Liver (tissue), 9 donors: ENCODE data around the gene PSPN. TPM values are rescaled to one million over a fixed set of nuclear protein-coding genes. Genes with fewer than 3 reads are reported as not detected.

Source experiments
- DNase-seq: peaks from one replicate; pipeline ENCODE4 v3.0.0-alpha.2; 2017; ENCODE audit warnings: low spot score
- H3K27ac ChIP-seq, 2 donors: one replicate each; pipeline ENCODE4 v1.7.0; 2013; ENCODE audit warnings: inconsistent platforms in 2 of 2, low read length in 2 of 2, control low read depth in 1 of 2, low read depth in 1 of 2, mild to moderate bottlenecking in 1 of 2
- H3K27me3 ChIP-seq, 4 donors: one replicate each; pipeline versions ENCODE4 v1.6.1 to v1.7.0; 2013; ENCODE audit warnings: low read length in 3 of 4, inconsistent platforms in 1 of 4, mild to moderate bottlenecking in 1 of 4, moderate library complexity in 1 of 4; ENCODE audit not compliant: control insufficient read depth in 4 of 4, insufficient read depth in 4 of 4
- H3K36me3 ChIP-seq, 4 donors: one replicate each; pipeline versions ENCODE4 v1.6.1 to v1.7.0; 2013; ENCODE audit warnings: low read length in 3 of 4, mild to moderate bottlenecking in 3 of 4, low read depth in 1 of 4, moderate library complexity in 1 of 4; ENCODE audit not compliant: control insufficient read depth in 4 of 4, insufficient read depth in 3 of 4
- H3K4me1 ChIP-seq, 4 donors: one replicate each; pipeline versions ENCODE4 v1.6.1 to v1.7.0; 2013; ENCODE audit warnings: low read length in 3 of 4, mild to moderate bottlenecking in 3 of 4, moderate library complexity in 1 of 4; ENCODE audit not compliant: control insufficient read depth in 4 of 4, insufficient read depth in 4 of 4
- H3K4me3 ChIP-seq, 3 donors: one replicate each; pipeline versions ENCODE4 v1.6.1 to v1.7.0; 2013; ENCODE audit warnings: low read length in 3 of 3, control low read depth in 1 of 3, low read depth in 1 of 3, mild to moderate bottlenecking in 1 of 3
- H3K9ac ChIP-seq, 2 donors: one replicate each; pipeline ENCODE4 v1.7.0; 2013; ENCODE audit warnings: low read length in 2 of 2, mild to moderate bottlenecking in 2 of 2, moderate library complexity in 2 of 2, control low read depth in 1 of 2, low read depth in 1 of 2
- H3K9me3 ChIP-seq, 4 donors: one replicate each; pipeline versions ENCODE4 v1.6.1 to v1.7.0; 2013; ENCODE audit warnings: low read length in 3 of 4; ENCODE audit not compliant: control insufficient read depth in 4 of 4
- EGR1 ChIP-seq, 2 donors: IDR thresholded peaks; 2 replicates each; pipeline ENCODE4 v1.6.1; 2016 to 2018; ENCODE audit warnings: antibody characterized with exemption in 2 of 2, low read depth in 2 of 2
- FOXA1 ChIP-seq: IDR thresholded peaks from 2 replicates; pipeline ENCODE4 v1.6.1; 2016; ENCODE audit warnings: antibody characterized with exemption
- FOXA2 ChIP-seq: IDR thresholded peaks from 2 replicates; pipeline ENCODE4 v1.6.1; 2016; ENCODE audit warnings: antibody characterized with exemption
- GABPA ChIP-seq, 2 donors: IDR thresholded peaks in 1 of 2; conservative IDR thresholded peaks in 1 of 2; 2 replicates each; pipeline ENCODE4 v1.6.1; 2016; ENCODE audit warnings: antibody characterized with exemption in 2 of 2, mild to moderate bottlenecking in 1 of 2, moderate library complexity in 1 of 2
- HNF4A ChIP-seq, 2 donors: conservative IDR thresholded peaks; 2 replicates each; pipeline ENCODE4 v1.6.1; 2016; ENCODE audit warnings: antibody characterized with exemption in 2 of 2, mild to moderate bottlenecking in 2 of 2
- HNF4G ChIP-seq: IDR thresholded peaks from 2 replicates; pipeline ENCODE4 v1.6.1; 2016; ENCODE audit warnings: antibody characterized with exemption
- JUND ChIP-seq, 2 donors: IDR thresholded peaks; 2 replicates each; pipeline ENCODE4 v1.6.1; 2016; ENCODE audit warnings: antibody characterized with exemption in 2 of 2
- NR2F2 ChIP-seq: IDR thresholded peaks from 2 replicates; pipeline ENCODE4 v1.6.1; 2016; ENCODE audit warnings: antibody characterized with exemption
- RAD21 ChIP-seq, 2 donors: IDR thresholded peaks; 2 replicates each; pipeline ENCODE4 v1.6.1; 2016; ENCODE audit warnings: antibody characterized with exemption in 2 of 2, mild to moderate bottlenecking in 2 of 2
- RXRA ChIP-seq, 2 donors: IDR thresholded peaks; 2 replicates each; pipeline ENCODE4 v1.6.1; 2017 to 2018; ENCODE audit warnings: antibody characterized with exemption in 2 of 2, mild to moderate bottlenecking in 1 of 2
- SP1 ChIP-seq: IDR thresholded peaks from 2 replicates; pipeline ENCODE4 v1.6.1; 2018; ENCODE audit warnings: antibody characterized with exemption, mild to moderate bottlenecking
- TAF1 ChIP-seq: conservative IDR thresholded peaks from 2 replicates; pipeline ENCODE4 v1.6.1; 2016; ENCODE audit warnings: antibody characterized with exemption, mild to moderate bottlenecking
- YY1 ChIP-seq: IDR thresholded peaks from 2 replicates; pipeline ENCODE4 v1.6.1; 2016; ENCODE audit warnings: antibody characterized with exemption, mild to moderate bottlenecking
- WGBS: extraction: QIAGEN DNeasy Blood & Tissue Kit; methylation state at CpG from one replicate; pipeline ENCODE4 v1.1.7; 2013; 5-methylcytosine and 5-hydroxymethylcytosine counted together
- polyA plus RNA-seq, 2 donors: library from polyadenylated mRNA; stranded (reverse) in 1 of 2; unstranded in 1 of 2; fragments of 200-250 nt in 1 of 2; fragments of >200 nt in 1 of 2; fragmentation: Nextera tagmentation in 1 of 2; extraction: Ambion mirVana in 1 of 2; gene quantifications; one replicate each; pipeline versions ENCODE4 v1.2.1 to v1.2.3, GENCODE V29; 2013 to 2015
- total RNA-seq, 2 donors: library from RNA; depleted of rRNA; stranded (reverse); fragments of >200 nt; gene quantifications; one replicate each; pipeline ENCODE4 v1.2.3, GENCODE V29; 2014
- TF ChIP-seq, protein P1 (sequence below): IDR thresholded peaks from 2 replicates; pipeline ENCODE4 v1.6.1; 2016; ENCODE audit warnings: antibody characterized with exemption
- TF ChIP-seq, protein P2 (sequence below): IDR thresholded peaks from 2 replicates; pipeline ENCODE4 v1.6.1; 2016; ENCODE audit warnings: antibody characterized with exemption, mild to moderate bottlenecking
- TF ChIP-seq, protein P3 (sequence below): IDR thresholded peaks from 2 replicates; pipeline ENCODE4 v1.6.1; 2016; ENCODE audit warnings: antibody characterized with exemption
- TF ChIP-seq, protein P4 (sequence below): fragments of 150-350 bp; IDR thresholded peaks from 2 replicates; pipeline ENCODE4 v1.5.1; 2017; ENCODE audit warnings: improper control_type of control experiment, low read depth, low read length; ENCODE audit not compliant: missing input control
- TF ChIP-seq, protein P5 (sequence below): IDR thresholded peaks from 2 replicates; pipeline ENCODE4 v1.6.1; 2016; ENCODE audit warnings: antibody characterized with exemption
- donor health status: healthy.
- donor health status: healthy.
- donor health status: healthy.
- donor health status: healthy.
- donor health status: healthy.

The PSPN gene
- total and polyA plus RNA-seq, 4 donors = 0.51 to 0.75 (median 0.62) TPM

DNA sequence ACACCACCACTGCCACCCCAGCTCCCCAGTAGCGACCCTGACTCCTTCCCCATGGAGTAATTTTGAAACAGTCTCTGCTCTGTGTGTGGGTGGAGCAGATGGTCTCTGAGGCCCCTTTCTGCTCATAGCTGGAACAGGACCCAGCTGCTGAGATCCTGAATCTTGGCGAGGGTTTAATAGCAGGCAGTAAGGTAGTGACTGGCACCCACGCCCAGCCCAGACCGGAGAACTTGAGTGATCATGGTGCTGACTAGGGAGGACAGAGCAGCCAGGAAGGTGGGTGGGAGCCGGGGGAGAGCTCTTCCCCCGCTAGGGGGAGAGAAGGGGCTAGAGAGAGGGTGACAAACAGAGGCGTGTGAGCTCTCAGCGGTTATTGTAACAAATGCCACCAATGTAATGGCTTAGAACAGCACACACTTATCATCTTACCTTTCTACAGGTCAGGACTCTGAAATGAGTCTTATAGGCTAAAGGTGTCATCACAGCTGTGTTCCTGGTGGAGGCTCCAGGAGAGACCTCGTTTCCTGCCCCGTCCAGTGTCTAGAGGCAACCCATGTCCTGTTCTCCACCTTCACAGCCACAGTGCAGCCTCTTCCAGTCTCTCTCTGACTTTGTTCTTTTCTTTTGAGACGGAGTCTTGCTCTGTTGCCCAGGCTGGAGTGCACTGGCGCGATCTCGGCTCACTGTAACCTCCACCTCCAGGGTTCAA lies 35.1 kb downstream of the PSPN start (continued):
- TF ChIP-seq, protein P1, sequence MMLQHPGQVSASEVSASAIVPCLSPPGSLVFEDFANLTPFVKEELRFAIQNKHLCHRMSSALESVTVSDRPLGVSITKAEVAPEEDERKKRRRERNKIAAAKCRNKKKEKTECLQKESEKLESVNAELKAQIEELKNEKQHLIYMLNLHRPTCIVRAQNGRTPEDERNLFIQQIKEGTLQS = no peak
- TF ChIP-seq RAD21 (IDR thresholded peaks at IDR 0.05) (no peak), HNF4G (no peak), HNF4A (conservative IDR thresholded peaks at IDR 0.05) (no peak)

DNA sequence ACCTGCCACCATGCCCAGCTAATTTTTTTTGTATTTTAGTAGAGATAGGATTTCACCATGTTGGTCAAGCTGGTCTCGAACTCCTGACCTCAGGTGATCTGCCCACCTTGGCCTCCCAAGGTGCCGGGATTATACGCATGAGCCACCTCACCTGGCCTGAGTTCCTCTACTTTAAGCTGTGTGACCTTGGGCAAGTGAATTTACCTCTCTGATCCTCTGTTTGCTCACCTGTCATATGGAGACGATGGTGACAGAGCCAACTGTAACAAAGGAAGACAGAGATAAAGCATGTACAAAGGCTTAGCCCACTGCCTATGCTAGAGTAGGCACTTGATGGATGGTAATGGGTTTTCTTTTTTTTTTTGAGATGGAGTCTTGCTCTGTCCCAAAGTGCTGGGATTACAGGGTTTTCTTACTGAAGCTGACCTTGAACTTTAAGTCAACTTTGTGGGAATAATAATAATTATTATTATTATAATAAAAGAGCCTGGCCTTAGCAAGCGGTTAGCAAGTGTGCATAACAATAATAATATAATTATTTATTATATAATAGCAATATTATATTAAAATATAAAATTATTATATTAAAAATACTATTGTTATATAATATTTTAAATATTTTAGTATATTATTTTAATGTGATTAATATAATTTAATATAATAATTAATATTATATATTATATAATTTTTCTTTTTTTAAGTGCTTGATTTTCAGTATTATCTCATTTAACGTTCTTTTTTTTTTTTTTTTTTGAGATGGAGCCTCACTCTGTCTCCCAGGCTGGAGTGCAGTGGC lies 41.0 kb downstream of the PSPN start:
- DNase-seq = no peak
- Histone ChIP-seq H3K27me3 (no peaks in the 10 kb centered on the region), H3K4me3 (no peak overlapping the region), H3K27ac (no peak overlapping the region), H3K9ac (no peak overlapping the region), H3K9me3 (no peaks in the 10 kb centered on the region), H3K4me1 (no peaks in the 10 kb centered on the region), H3K36me3 (no peaks in the 10 kb centered on the region)
- TF ChIP-seq, protein P2, sequence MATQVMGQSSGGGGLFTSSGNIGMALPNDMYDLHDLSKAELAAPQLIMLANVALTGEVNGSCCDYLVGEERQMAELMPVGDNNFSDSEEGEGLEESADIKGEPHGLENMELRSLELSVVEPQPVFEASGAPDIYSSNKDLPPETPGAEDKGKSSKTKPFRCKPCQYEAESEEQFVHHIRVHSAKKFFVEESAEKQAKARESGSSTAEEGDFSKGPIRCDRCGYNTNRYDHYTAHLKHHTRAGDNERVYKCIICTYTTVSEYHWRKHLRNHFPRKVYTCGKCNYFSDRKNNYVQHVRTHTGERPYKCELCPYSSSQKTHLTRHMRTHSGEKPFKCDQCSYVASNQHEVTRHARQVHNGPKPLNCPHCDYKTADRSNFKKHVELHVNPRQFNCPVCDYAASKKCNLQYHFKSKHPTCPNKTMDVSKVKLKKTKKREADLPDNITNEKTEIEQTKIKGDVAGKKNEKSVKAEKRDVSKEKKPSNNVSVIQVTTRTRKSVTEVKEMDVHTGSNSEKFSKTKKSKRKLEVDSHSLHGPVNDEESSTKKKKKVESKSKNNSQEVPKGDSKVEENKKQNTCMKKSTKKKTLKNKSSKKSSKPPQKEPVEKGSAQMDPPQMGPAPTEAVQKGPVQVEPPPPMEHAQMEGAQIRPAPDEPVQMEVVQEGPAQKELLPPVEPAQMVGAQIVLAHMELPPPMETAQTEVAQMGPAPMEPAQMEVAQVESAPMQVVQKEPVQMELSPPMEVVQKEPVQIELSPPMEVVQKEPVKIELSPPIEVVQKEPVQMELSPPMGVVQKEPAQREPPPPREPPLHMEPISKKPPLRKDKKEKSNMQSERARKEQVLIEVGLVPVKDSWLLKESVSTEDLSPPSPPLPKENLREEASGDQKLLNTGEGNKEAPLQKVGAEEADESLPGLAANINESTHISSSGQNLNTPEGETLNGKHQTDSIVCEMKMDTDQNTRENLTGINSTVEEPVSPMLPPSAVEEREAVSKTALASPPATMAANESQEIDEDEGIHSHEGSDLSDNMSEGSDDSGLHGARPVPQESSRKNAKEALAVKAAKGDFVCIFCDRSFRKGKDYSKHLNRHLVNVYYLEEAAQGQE = no peak
- TF ChIP-seq SP1 = no peak
- TF ChIP-seq GABPA (IDR thresholded peaks at IDR 0.05 in 1 of 2, conservative IDR thresholded peaks at IDR 0.05 in 1 of 2) = no peak
- no peak for TF ChIP-seq FOXA1
- no peak for TF ChIP-seq RXRA (IDR thresholded peaks at IDR 0.05)
- TF ChIP-seq RAD21 (IDR thresholded peaks at IDR 0.05) = no peak
- TF ChIP-seq HNF4G = no peak
- no peak for TF ChIP-seq TAF1
- TF ChIP-seq YY1 = no peak
- TF ChIP-seq, protein P1 = no peak
- no peak for TF ChIP-seq HNF4A (conservative IDR thresholded peaks at IDR 0.05)
- TF ChIP-seq, protein P3, sequence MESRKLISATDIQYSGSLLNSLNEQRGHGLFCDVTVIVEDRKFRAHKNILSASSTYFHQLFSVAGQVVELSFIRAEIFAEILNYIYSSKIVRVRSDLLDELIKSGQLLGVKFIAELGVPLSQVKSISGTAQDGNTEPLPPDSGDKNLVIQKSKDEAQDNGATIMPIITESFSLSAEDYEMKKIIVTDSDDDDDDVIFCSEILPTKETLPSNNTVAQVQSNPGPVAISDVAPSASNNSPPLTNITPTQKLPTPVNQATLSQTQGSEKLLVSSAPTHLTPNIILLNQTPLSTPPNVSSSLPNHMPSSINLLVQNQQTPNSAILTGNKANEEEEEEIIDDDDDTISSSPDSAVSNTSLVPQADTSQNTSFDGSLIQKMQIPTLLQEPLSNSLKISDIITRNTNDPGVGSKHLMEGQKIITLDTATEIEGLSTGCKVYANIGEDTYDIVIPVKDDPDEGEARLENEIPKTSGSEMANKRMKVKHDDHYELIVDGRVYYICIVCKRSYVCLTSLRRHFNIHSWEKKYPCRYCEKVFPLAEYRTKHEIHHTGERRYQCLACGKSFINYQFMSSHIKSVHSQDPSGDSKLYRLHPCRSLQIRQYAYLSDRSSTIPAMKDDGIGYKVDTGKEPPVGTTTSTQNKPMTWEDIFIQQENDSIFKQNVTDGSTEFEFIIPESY = no peak
- TF ChIP-seq NR2F2 = no peak
- no peak for TF ChIP-seq JUND (IDR thresholded peaks at IDR 0.05)
- TF ChIP-seq, protein P4, sequence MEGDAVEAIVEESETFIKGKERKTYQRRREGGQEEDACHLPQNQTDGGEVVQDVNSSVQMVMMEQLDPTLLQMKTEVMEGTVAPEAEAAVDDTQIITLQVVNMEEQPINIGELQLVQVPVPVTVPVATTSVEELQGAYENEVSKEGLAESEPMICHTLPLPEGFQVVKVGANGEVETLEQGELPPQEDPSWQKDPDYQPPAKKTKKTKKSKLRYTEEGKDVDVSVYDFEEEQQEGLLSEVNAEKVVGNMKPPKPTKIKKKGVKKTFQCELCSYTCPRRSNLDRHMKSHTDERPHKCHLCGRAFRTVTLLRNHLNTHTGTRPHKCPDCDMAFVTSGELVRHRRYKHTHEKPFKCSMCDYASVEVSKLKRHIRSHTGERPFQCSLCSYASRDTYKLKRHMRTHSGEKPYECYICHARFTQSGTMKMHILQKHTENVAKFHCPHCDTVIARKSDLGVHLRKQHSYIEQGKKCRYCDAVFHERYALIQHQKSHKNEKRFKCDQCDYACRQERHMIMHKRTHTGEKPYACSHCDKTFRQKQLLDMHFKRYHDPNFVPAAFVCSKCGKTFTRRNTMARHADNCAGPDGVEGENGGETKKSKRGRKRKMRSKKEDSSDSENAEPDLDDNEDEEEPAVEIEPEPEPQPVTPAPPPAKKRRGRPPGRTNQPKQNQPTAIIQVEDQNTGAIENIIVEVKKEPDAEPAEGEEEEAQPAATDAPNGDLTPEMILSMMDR = no peak
- TF ChIP-seq, protein P5, sequence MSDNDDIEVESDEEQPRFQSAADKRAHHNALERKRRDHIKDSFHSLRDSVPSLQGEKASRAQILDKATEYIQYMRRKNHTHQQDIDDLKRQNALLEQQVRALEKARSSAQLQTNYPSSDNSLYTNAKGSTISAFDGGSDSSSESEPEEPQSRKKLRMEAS = no peak
- TF ChIP-seq EGR1 (IDR thresholded peaks at IDR 0.05; ENCODE audit: low read depth in 2 of 2) = no peak
- TF ChIP-seq FOXA2 = no peak
- WGBS = 90% methylated on average over 6 of the region's 6 CpGs
